Muscle of leg (tissue), 11 donors: ENCODE data around the gene PKM. TPM values are rescaled to one million over a fixed set of nuclear protein-coding genes. Genes with fewer than 3 reads are reported as not detected.

ENCODE experiments used
- DNase-seq: peaks from one replicate; pipeline ENCODE4 v3.0.0; 2013
- H3K27ac ChIP-seq: one replicate; pipeline ENCODE4 v1.5.1; 2013; ENCODE audit warnings: mild to moderate bottlenecking, low read length, control low read depth
- H3K27me3 ChIP-seq: one replicate; pipeline ENCODE4 v1.6.1; 2013; ENCODE audit warnings: low read length; ENCODE audit not compliant: control insufficient read depth, insufficient read depth
- H3K36me3 ChIP-seq: one replicate; pipeline ENCODE4 v1.6.1; 2013; ENCODE audit warnings: low read length; ENCODE audit not compliant: control insufficient read depth, insufficient read depth
- H3K4me1 ChIP-seq: one replicate; pipeline ENCODE4 v1.6.1; 2013; ENCODE audit warnings: low read length; ENCODE audit not compliant: control insufficient read depth, insufficient read depth
- H3K4me3 ChIP-seq: one replicate; pipeline ENCODE4 v1.5.1; 2013; ENCODE audit warnings: low read length, control low read depth
- H3K9me3 ChIP-seq: replicated peaks from 2 replicates; pipeline ENCODE4 v1.6.1; 2013; ENCODE audit warnings: low read depth, low read length; ENCODE audit not compliant: control insufficient read depth
- WGBS: methylation state at CpG from one replicate; pipeline ENCODE4 v1.1.5; 2013; ENCODE audit warnings: missing lambda C conversion rate; ENCODE audit not compliant: insufficient coverage; 5-methylcytosine and 5-hydroxymethylcytosine counted together
- polyA plus RNA-seq, 8 donors: library from polyadenylated mRNA; unstranded; fragments of 120-200 nt; gene quantifications; one replicate each; pipeline versions ENCODE4 v1.2.1 to v1.2.3, GENCODE V29; 2013; ENCODE audit warnings: inconsistent platforms in 1 of 8, low replicate concordance in 1 of 8; ENCODE audit not compliant: insufficient read length in 8 of 8, insufficient read depth in 1 of 8
- total RNA-seq: library from RNA; stranded (reverse); fragments of 120-200 nt; gene quantifications from one replicate; pipeline ENCODE4 v1.2.4, GENCODE V29; 2013

Gene PKM
- total and polyA plus RNA-seq, 9 donors: 727 to 984 (median 841) TPM

- peaks cover 15% of the 10 kb centered on the region for H3K4me1 ChIP-seq
- no peaks in the 10 kb centered on the region for H3K27me3 ChIP-seq
- H3K4me3 ChIP-seq: peak overlapping the region; percentile 92
- DNase-seq: no peak
- H3K27ac ChIP-seq: peak overlapping the region; percentile 94
- no peaks in the 10 kb centered on the region for H3K9me3 ChIP-seq
- whole genome bisulfite sequencing: 0% methylated on average over 9 of the region's 13 CpGs
- H3K36me3 ChIP-seq: peaks cover 21% of the 10 kb centered on the region
Observed at GRCh38 chr15:72271895-72272212, 40.9 kb upstream of the PKM start.

- no peak overlapping the region for H3K4me3 ChIP-seq
- H3K27me3 ChIP-seq: no peaks in the 10 kb centered on the region
- peaks cover 15% of the 10 kb centered on the region for H3K4me1 ChIP-seq
- H3K9me3 ChIP-seq: no peaks in the 10 kb centered on the region
- no peak overlapping the region for H3K27ac ChIP-seq
- H3K36me3 ChIP-seq: peaks cover 27% of the 10 kb centered on the region
- no peak for DNase-seq
- no CpG with 5 or more reads among the region's 4 CpGs for WGBS
Observed at GRCh38 chr15:72271221-72271620, 40.2 kb upstream of the PKM start.

GRCh38 chr15:72269739-72270138 is 38.7 kb upstream of the PKM start:
- no peak overlapping the region for H3K4me3 ChIP-seq
- WGBS: no CpG with 5 or more reads among the region's 4 CpGs
- no peak overlapping the region for H3K27ac ChIP-seq
- no peak for DNase-seq
- H3K9me3 ChIP-seq: no peaks in the 10 kb centered on the region
- peaks cover 15% of the 10 kb centered on the region for H3K4me1 ChIP-seq
- H3K36me3 ChIP-seq: peaks cover 42% of the 10 kb centered on the region
- H3K27me3 ChIP-seq: no peaks in the 10 kb centered on the region

- no peak overlapping the region for H3K4me3 ChIP-seq
- no peak for DNase-seq
- no CpG with 5 or more reads among the region's 5 CpGs for WGBS
- H3K27ac ChIP-seq: no peak overlapping the region
- no peaks in the 10 kb centered on the region for H3K27me3 ChIP-seq
- H3K4me1 ChIP-seq: no peaks in the 10 kb centered on the region
- no peaks in the 10 kb centered on the region for H3K9me3 ChIP-seq
- H3K36me3 ChIP-seq: peaks cover 74% of the 10 kb centered on the region
Observed at GRCh38 chr15:72265031-72265430, 34.0 kb upstream of the PKM start.

GRCh38 chr15:72252663-72253299 is 21.8 kb upstream of the PKM start:
- Histone ChIP-seq H3K4me1 (no peaks in the 10 kb centered on the region), H3K9me3 (no peaks in the 10 kb centered on the region), H3K36me3 (peaks cover 68% of the 10 kb centered on the region), H3K27ac (no peak overlapping the region), H3K4me3 (no peak overlapping the region), H3K27me3 (no peaks in the 10 kb centered on the region)
- 90% methylated on average over 2 of the region's 10 CpGs for WGBS
- DNase-seq: no peak

- no peaks in the 10 kb centered on the region for H3K27me3 ChIP-seq
- H3K36me3 ChIP-seq: peaks cover 59% of the 10 kb centered on the region
Observed at GRCh38 chr15:72249142-72249810, 18.3 kb upstream of the PKM start.

GRCh38 chr15:72248514-72248913 is 17.5 kb upstream of the PKM start:
- Histone ChIP-seq H3K4me1 (no peaks in the 10 kb centered on the region), H3K27ac (no peak overlapping the region), H3K27me3 (no peaks in the 10 kb centered on the region), H3K36me3 (peaks cover 63% of the 10 kb centered on the region), H3K4me3 (no peak overlapping the region), H3K9me3 (no peaks in the 10 kb centered on the region)
- no peak for DNase-seq
- 80% methylated on average over 1 of the region's 1 CpG for whole genome bisulfite sequencing

More at GRCh38 chr15:72249142-72249810, 18.3 kb upstream of the PKM start:
- no peak overlapping the region for H3K4me3 ChIP-seq
- 100% methylated on average over 1 of the region's 3 CpGs for WGBS
- no peak overlapping the region for H3K27ac ChIP-seq
- DNase-seq: no peak
- no peaks in the 10 kb centered on the region for H3K4me1 ChIP-seq
- H3K9me3 ChIP-seq: no peaks in the 10 kb centered on the region

GRCh38 chr15:72242775-72243370 is 11.9 kb upstream of the PKM start:
- WGBS: 36% methylated on average over 2 of the region's 2 CpGs
- no peak for DNase-seq
- no peaks in the 10 kb centered on the region for H3K4me1 ChIP-seq
- no peak overlapping the region for H3K4me3 ChIP-seq
- H3K27ac ChIP-seq: no peak overlapping the region
- no peaks in the 10 kb centered on the region for H3K9me3 ChIP-seq
- no peaks in the 10 kb centered on the region for H3K27me3 ChIP-seq
- H3K36me3 ChIP-seq: peaks cover 56% of the 10 kb centered on the region

GRCh38 chr15:72239652-72240051 is 8.7 kb upstream of the PKM start:
- DNase-seq: no peak
- Histone ChIP-seq H3K36me3 (peaks cover 44% of the 10 kb centered on the region), H3K27me3 (no peaks in the 10 kb centered on the region), H3K4me1 (no peaks in the 10 kb centered on the region), H3K27ac (no peak overlapping the region), H3K4me3 (no peak overlapping the region), H3K9me3 (no peaks in the 10 kb centered on the region)

- no peaks in the 10 kb centered on the region for H3K4me1 ChIP-seq
Observed at GRCh38 chr15:72238586-72238985, 7.6 kb upstream of the PKM start.

More at GRCh38 chr15:72238586-72238985, 7.6 kb upstream of the PKM start:
- WGBS: 80% methylated on average over 1 of the region's 3 CpGs
- Histone ChIP-seq H3K36me3 (peaks cover 34% of the 10 kb centered on the region), H3K9me3 (no peaks in the 10 kb centered on the region), H3K4me3 (no peak overlapping the region), H3K27me3 (no peaks in the 10 kb centered on the region), H3K27ac (no peak overlapping the region)
- DNase-seq: no peak
